NCI-H1694 treated with DMSO at 0.1 percent for 48 hours (cell line): ENCODE measurements around the gene HHAT.

Experiments
- DNase-seq: peaks from one replicate; lab custom pipeline; 2025; lab: John Stamatoyannopoulos, UW

HHAT gene

GRCh38 chr1:210687582-210688279, 359.0 kb downstream of the HHAT start:
- no peak for DNase-seq

GRCh38 chr1:210688512-210689234, 360.0 kb downstream of the HHAT start:
- DNase-seq: no peak

- no peak for DNase-seq
Measured at GRCh38 chr1:210689826-210690225, 361.1 kb downstream of the HHAT start.

GRCh38 chr1:210690236-210690635, 361.5 kb downstream of the HHAT start:
- no peak for DNase-seq

- no peak for DNase-seq
Measured at GRCh38 chr1:210691039-210691610, 362.4 kb downstream of the HHAT start.

- no peak for DNase-seq
Measured at GRCh38 chr1:210692796-210693195, 364.1 kb downstream of the HHAT start.

- DNase-seq: no peak
Measured at GRCh38 chr1:210695026-210695425, 366.3 kb downstream of the HHAT start.

- no peak for DNase-seq
Measured at GRCh38 chr1:210696709-210697108, 368.0 kb downstream of the HHAT start.

- no peak for DNase-seq
Measured at GRCh38 chr1:210697185-210697584, 368.5 kb downstream of the HHAT start.

- DNase-seq: no peak
Measured at GRCh38 chr1:210698661-210699060, 370.0 kb downstream of the HHAT start.

- DNase-seq: no peak
Measured at GRCh38 chr1:210700083-210700482, 371.4 kb downstream of the HHAT start.

- DNase-seq: no peak
Measured at GRCh38 chr1:210700511-210700910, 371.8 kb downstream of the HHAT start.

GRCh38 chr1:210702506-210702905, 373.8 kb downstream of the HHAT start:
- no peak for DNase-seq

GRCh38 chr1:210703593-210703992, 374.9 kb downstream of the HHAT start:
- DNase-seq: no peak

- no peak for DNase-seq
Measured at GRCh38 chr1:210705086-210705485, 376.4 kb downstream of the HHAT start.

GRCh38 chr1:210706246-210706645, 377.5 kb downstream of the HHAT start:
- no peak for DNase-seq

GRCh38 chr1:210707300-210708240, 378.9 kb downstream of the HHAT start:
- no peak for DNase-seq

GRCh38 chr1:210709701-210710100, 381.0 kb downstream of the HHAT start:
- DNase-seq: no peak

- no peak for DNase-seq
Measured at GRCh38 chr1:210711825-210712612, 383.3 kb downstream of the HHAT start.

- no peak for DNase-seq
Measured at GRCh38 chr1:210715072-210715471, 386.4 kb downstream of the HHAT start.

GRCh38 chr1:210722410-210723081, 393.8 kb downstream of the HHAT start:
- no peak for DNase-seq
